HepG2 (cell line): ENCODE measurements around the gene UBC. TPM values are rescaled to one million over a fixed set of nuclear protein-coding genes. Genes with fewer than 3 reads are reported as not detected.
"Not testable (repeated sequence)": the region's sequence is repeated elsewhere in the genome, so short reads cannot be mapped to it uniquely, and the experiment has no call there.

Source experiments
- ATAC-seq: fragments of 200-7000 bp; cut with Tn5 transposase; 3 replicates; pipeline ENCODE4 v1.9.1; 2020; ENCODE audit warnings: mild to moderate bottlenecking, moderate library complexity
- BruUV-seq: library from RNA; stranded (reverse); fragments of 400-500 nt; replicated peaks from 2 replicates; lab custom pipeline; 2021; lab: Mats Ljungman, UMichigan
- CTCF ChIA-PET: fragments of 300-600 bp; formaldehyde crosslinking; extraction: SDS; loops from one replicate; lab custom pipeline; 2021; ENCODE audit warnings: low total read pairs, inconsistent platforms, low intra/inter-chr PET ratio; lab: Yijun Ruan, JAX
- POLR2A ChIA-PET: fragments of 350-600 bp; sonication (Branson Sonifier 250); formaldehyde crosslinking; loops from one replicate; lab custom pipeline; 2020; ENCODE audit warnings: antibody characterized with exemption, inconsistent platforms; lab: Yijun Ruan, JAX
- DNase-seq: peaks from one replicate; pipeline ENCODE4 v3.0.0-alpha.2; 2015; ENCODE audit warnings: low spot score
- FAIRE-seq: peaks from 3 replicates; lab custom pipeline; 2011; peaks lifted over from hg19 to GRCh38; lab: Jason Lieb, UNC
- H2AFZ ChIP-seq: one replicate; pipeline ENCODE4 v1.6.1; 2011; ENCODE audit warnings: low read length, inconsistent platforms
- H3K27ac ChIP-seq: fragments of 300-600 bp; 3 replicates; pipeline ENCODE4 v1.8.0; 2011; ENCODE audit warnings: mixed run types, mild to moderate bottlenecking, mixed read lengths, low read length, inconsistent platforms; ENCODE audit not compliant: insufficient read depth; ENCODE audit errors: extremely low read length
- H3K27me3 ChIP-seq, 2 experiments: fragments of 200-600 bp in 1 of 2; 2 replicates in 1 of 2; 3 replicates in 1 of 2; pipeline versions ENCODE4 v1.6.0 to v1.8.0; 2011; ENCODE audit warnings: low read length in 2 of 2, mild to moderate bottlenecking in 2 of 2, moderate library complexity in 2 of 2, inconsistent platforms in 1 of 2; ENCODE audit not compliant: insufficient read depth in 2 of 2, control insufficient read depth in 1 of 2
- H3K36me3 ChIP-seq, 2 experiments: fragments of 200-600 bp in 1 of 2; replicated peaks in 1 of 2; 2 replicates in 1 of 2; 3 replicates in 1 of 2; pipeline versions ENCODE4 v1.5.1 to v1.8.0; 2011; ENCODE audit warnings: low read length in 2 of 2, inconsistent platforms in 1 of 2; ENCODE audit not compliant: insufficient read depth in 2 of 2, control insufficient read depth in 1 of 2
- H3K4me1 ChIP-seq: 2 replicates; pipeline ENCODE4 v1.5.1; 2012; ENCODE audit warnings: low read length, inconsistent platforms; ENCODE audit not compliant: insufficient read depth
- H3K4me2 ChIP-seq: 2 replicates; pipeline ENCODE4 v1.6.0; 2011; ENCODE audit warnings: low read depth, low read length, inconsistent platforms
- H3K4me3 ChIP-seq, 3 experiments: fragments of 200-600 bp in 1 of 3; sonication (generic), shearing (Covaris generic) in 1 of 3; replicated peaks in 1 of 3; 2 replicates each; pipeline ENCODE4 v1.5.1; 2011 to 2016; ENCODE audit warnings: low read length in 3 of 3, inconsistent platforms in 2 of 3, low read depth in 2 of 3, mild to moderate bottlenecking in 2 of 3, control low read depth in 1 of 3, mixed read lengths in 1 of 3; ENCODE audit not compliant: insufficient read depth in 1 of 3
- H3K79me2 ChIP-seq: one replicate; pipeline ENCODE4 v1.6.1; 2011; ENCODE audit warnings: low read length, inconsistent platforms; ENCODE audit not compliant: insufficient read depth
- H3K9ac ChIP-seq: 2 replicates; pipeline ENCODE4 v1.6.0; 2011; ENCODE audit warnings: mild to moderate bottlenecking, low read depth, low read length, inconsistent platforms; ENCODE audit not compliant: insufficient read depth
- H3K9me3 ChIP-seq: 2 replicates; pipeline ENCODE4 v1.5.1; 2012; ENCODE audit warnings: mild to moderate bottlenecking, low read length
- H4K20me1 ChIP-seq: 2 replicates; pipeline ENCODE4 v1.6.0; 2011; ENCODE audit warnings: inconsistent platforms, mild to moderate bottlenecking, low read length, moderate library complexity; ENCODE audit not compliant: insufficient read depth
- FOSL2 ChIP-seq: sonication (generic); formaldehyde crosslinking; IDR thresholded peaks from 2 replicates; pipeline ENCODE4 v1.4.0; 2020; ENCODE audit warnings: missing genetic modification reagents
- WGBS: methylation state at CpG from one replicate; pipeline ENCODE4 v1.1.6; 2017; ENCODE audit warnings: low lambda C conversion rate; 5-methylcytosine and 5-hydroxymethylcytosine counted together
- in situ Hi-C: cut with HindIII; loops from 2 replicates; pipeline ENCODE4 v1.10.0; 2017; ENCODE audit warnings: low pct_unique_long_range_greater_than_20kb; ENCODE audit not compliant: extremely low pct_ligation_motif_present
- intact Hi-C: fragments of 100-400 bp; cut with micrococcal nuclease; formaldehyde crosslinking; loops from one replicate; pipeline ENCODE4 v1.10.0; 2022; ENCODE audit not compliant: unreplicated experiment
- polyA plus RNA-seq, 8 experiments: library from polyadenylated mRNA; depleted of rRNA in 3 of 8; stranded (reverse) in 7 of 8; unstranded in 1 of 8; fragments of >200 nt; fragmentation: Illumina TruSeq in 4 of 8; extraction: Trizol in 4 of 8; gene quantifications; 2 replicates each; pipeline versions ENCODE4 v1.2.1 to v1.2.3, GENCODE V29; 2011 to 2016; ENCODE audit warnings: low read depth in 4 of 8, missing spikeins in 1 of 8, mixed read lengths in 1 of 8; ENCODE audit not compliant: insufficient read depth in 1 of 8
- total RNA-seq, 5 experiments: library from RNA; depleted of rRNA; stranded (reverse); fragments of >200 nt; fragmentation: Illumina TruSeq; extraction: Trizol; gene quantifications; 2 replicates each; pipeline ENCODE4 v1.2.3, GENCODE V29; 2016; ENCODE audit warnings: low read depth in 1 of 5
- TF ChIP-seq, protein P1 (sequence below): sonication (generic); formaldehyde crosslinking; IDR thresholded peaks from 2 replicates; pipeline ENCODE4 v1.4.0; 2020; ENCODE audit warnings: missing genetic modification reagents
- TF ChIP-seq, protein P2 (sequence below): sonication (generic); formaldehyde crosslinking; IDR thresholded peaks from 2 replicates; pipeline ENCODE4 v1.5.0; 2020; ENCODE audit warnings: mild to moderate bottlenecking, missing genetic modification reagents

The UBC gene
- total and polyA plus RNA-seq, 2 of the 13 experiments (the other 11 are each of a cell fraction or from before 2014, with no cell fraction given): 805 to 1,432 TPM

DNA sequence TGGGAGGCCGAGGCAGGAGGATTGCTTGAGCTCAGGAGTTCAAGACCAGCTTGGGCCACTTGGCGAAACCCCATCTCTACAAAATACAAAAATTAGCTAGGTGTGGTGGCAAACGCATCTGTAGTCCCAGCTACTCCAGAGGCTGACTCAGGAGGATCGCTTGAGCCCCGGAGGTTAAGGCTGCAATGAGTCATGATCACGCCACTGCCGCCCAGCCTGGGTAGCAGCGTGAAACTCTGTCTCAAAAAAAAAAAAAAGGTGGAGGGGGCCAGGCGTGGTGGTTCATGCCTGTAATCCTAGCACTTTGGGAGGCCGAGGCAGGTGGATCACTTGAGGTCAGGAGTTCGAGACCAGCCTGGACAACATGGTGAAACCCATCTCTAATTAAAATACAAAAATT is 34.1 kb downstream of the UBC start:
- FAIRE-seq, H3K4me2 ChIP-seq, ATAC-seq: not testable (repeated sequence)

More for the DNA sequence above, 34.1 kb downstream of the UBC start:
- H4K20me1 ChIP-seq, H3K9ac ChIP-seq, H3K27ac ChIP-seq, H3K4me3 ChIP-seq, H2AFZ ChIP-seq, in situ Hi-C loops, intact Hi-C loops, H3K36me3 ChIP-seq, BruUV-seq, H3K9me3 ChIP-seq, DNase-seq, H3K79me2 ChIP-seq, H3K27me3 ChIP-seq: not testable (repeated sequence)
- WGBS: 94% methylated on average over 11 of the region's 11 CpGs
- ChIA-PET POLR2A (interaction anchor here (0.9 to 1.1 kb wide), 2 partner anchors 20 to 36 kb away, joined by 4 read pairs; no protein-coding TSS in a partner anchor), CTCF (interaction anchor here (2.4 kb wide), 1 partner anchor 27 kb away, joined by 8 read pairs; no protein-coding TSS in a partner anchor)
- TF ChIP-seq, protein P1, sequence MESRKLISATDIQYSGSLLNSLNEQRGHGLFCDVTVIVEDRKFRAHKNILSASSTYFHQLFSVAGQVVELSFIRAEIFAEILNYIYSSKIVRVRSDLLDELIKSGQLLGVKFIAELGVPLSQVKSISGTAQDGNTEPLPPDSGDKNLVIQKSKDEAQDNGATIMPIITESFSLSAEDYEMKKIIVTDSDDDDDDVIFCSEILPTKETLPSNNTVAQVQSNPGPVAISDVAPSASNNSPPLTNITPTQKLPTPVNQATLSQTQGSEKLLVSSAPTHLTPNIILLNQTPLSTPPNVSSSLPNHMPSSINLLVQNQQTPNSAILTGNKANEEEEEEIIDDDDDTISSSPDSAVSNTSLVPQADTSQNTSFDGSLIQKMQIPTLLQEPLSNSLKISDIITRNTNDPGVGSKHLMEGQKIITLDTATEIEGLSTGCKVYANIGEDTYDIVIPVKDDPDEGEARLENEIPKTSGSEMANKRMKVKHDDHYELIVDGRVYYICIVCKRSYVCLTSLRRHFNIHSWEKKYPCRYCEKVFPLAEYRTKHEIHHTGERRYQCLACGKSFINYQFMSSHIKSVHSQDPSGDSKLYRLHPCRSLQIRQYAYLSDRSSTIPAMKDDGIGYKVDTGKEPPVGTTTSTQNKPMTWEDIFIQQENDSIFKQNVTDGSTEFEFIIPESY (CRISPR knock-in tag): peak; percentile 17; the same call in 1 of the 2 replicates
- TF ChIP-seq, protein P2, sequence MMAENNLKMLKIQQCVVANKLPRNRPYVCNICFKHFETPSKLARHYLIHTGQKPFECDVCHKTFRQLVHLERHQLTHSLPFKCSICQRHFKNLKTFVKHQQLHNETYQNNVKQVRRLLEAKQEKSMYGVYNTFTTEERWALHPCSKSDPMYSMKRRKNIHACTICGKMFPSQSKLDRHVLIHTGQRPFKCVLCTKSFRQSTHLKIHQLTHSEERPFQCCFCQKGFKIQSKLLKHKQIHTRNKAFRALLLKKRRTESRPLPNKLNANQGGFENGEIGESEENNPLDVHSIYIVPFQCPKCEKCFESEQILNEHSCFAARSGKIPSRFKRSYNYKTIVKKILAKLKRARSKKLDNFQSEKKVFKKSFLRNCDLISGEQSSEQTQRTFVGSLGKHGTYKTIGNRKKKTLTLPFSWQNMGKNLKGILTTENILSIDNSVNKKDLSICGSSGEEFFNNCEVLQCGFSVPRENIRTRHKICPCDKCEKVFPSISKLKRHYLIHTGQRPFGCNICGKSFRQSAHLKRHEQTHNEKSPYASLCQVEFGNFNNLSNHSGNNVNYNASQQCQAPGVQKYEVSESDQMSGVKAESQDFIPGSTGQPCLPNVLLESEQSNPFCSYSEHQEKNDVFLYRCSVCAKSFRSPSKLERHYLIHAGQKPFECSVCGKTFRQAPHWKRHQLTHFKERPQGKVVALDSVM: 0 out of 2 replicates have a peak, but pooled peaks have one; percentile 23
- TF ChIP-seq FOSL2: peak; percentile 24; the same call in 1 of the 2 replicates
- H3K4me1 ChIP-seq: peaks cover 96% of the 10 kb centered on the region
